GM21723 (cell line): ENCODE results near the gene RLIM.

Experiments
- ATAC-seq: cut with Tn5 transposase; IDR thresholded peaks from one replicate; pipeline ENCODE4 v1.9.1; 2021; ENCODE audit warnings: mild to moderate bottlenecking, moderate library complexity; ENCODE audit not compliant: unreplicated experiment

The RLIM gene

DNA sequence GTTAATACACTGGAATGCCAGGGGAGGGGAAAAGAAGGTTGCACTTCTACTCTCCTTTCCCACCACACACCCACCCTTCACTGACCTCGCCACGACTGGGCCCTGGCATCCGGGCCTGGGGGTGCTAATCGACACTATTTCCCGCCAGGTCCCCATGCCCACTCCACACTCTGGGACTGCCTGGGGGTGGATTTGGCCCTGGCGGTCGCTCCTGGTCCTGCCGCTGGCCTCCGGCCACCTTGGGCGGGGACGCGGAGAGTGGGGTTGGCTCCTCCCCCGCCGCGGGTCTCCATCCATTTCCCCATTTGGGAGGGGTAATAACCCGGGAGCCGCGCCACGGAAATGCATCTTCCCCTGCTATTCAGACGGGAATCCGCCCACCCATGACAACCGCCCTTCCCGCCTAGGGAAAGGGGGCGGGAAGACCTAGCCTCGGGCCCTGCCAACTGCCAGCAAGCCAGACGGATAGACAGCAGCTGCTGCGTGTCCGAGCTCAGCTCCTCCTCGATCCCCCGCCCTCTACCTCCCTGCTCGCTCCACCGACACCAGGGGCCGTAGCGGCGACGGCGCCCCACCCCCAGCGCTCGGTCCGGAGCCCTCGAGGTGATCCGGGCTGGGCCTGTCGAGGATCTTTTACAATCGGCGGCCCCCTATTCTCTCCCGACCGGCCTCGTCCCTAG lies 78.1 kb downstream of the RLIM start:
- ATAC-seq = peak; percentile 58

DNA sequence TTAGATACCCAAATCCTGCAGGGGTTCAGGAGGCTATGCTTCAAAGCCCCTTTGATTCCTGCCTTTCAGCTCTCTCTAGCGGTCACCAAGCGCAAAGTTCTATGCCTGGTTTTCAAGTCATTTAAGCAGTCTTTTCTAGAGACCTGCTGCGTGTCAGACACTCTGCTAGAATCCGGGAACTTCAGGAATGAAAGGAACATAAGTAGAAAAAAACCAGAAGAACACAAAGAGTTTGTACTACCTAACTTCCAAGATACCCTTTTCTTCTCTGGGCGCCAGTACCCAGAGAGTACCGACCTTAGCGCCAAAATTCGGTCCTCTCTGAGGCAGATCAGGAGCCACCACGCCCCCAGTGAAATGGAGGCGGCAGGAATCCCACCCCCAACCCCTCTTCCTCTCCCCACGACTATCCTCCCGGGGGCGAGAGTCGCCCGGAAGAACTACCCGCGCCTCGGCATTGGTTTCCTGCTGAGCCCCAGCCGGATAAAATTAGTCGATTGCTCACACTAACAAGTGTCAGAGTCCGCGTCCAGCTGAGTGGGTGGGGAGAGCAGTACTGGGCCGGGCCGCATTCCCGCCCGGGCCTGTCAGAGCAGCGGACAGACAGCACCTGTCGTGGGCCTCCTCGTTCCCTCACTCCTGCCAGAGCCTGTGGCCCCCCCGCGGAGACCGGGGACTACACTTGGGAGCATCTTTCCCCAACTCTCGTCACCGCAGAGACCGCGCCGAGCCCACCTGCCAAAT lies 78.8 kb downstream of the RLIM start:
- ATAC-seq = peak; percentile 48
